GM23338 (cell line): ENCODE data around the gene GNA12. TPM values are rescaled to one million over a fixed set of nuclear protein-coding genes. Genes with fewer than 3 reads are reported as not detected.

ENCODE experiments used
- ATAC-seq: fragments of 200-7000 bp; cut with Tn5 transposase; 3 replicates; pipeline ENCODE4 v1.9.1; 2020
- DNase-seq: peaks from one replicate; pipeline ENCODE4 v3.0.0-alpha.2; 2015; ENCODE audit warnings: low spot score
- H2AFZ ChIP-seq: fragments of 200-600 bp; sonication (generic); 2 replicates; pipeline ENCODE4 v1.8.0; 2016; ENCODE audit warnings: antibody characterized with exemption, mild to moderate bottlenecking, moderate library complexity
- H3F3A ChIP-seq: fragments of 200-600 bp; sonication (generic); replicated peaks from 2 replicates; pipeline ENCODE4 v1.8.0; 2017; ENCODE audit warnings: antibody characterized with exemption, mixed run types, low read depth
- H3K27ac ChIP-seq: fragments of 200-600 bp; sonication (generic); 2 replicates; pipeline ENCODE4 v1.6.1; 2016; ENCODE audit warnings: low read depth
- H3K27me3 ChIP-seq: fragments of 200-600 bp; sonication (generic); 2 replicates; pipeline ENCODE4 v1.8.0; 2016; ENCODE audit warnings: mild to moderate bottlenecking, mixed run types, moderate library complexity; ENCODE audit not compliant: insufficient read depth
- H3K36me3 ChIP-seq: fragments of 200-600 bp; sonication (generic); 2 replicates; pipeline ENCODE4 v1.8.0; 2016; ENCODE audit warnings: mild to moderate bottlenecking; ENCODE audit not compliant: insufficient read depth
- H3K4me1 ChIP-seq: fragments of 200-600 bp; sonication (generic); 2 replicates; pipeline ENCODE4 v1.8.0; 2016; ENCODE audit warnings: mild to moderate bottlenecking, moderate library complexity; ENCODE audit not compliant: insufficient read depth
- H3K4me2 ChIP-seq: fragments of 200-600 bp; sonication (generic); 2 replicates; pipeline ENCODE4 v1.7.1; 2017; ENCODE audit warnings: mixed run types
- H3K4me3 ChIP-seq: fragments of 200-600 bp; sonication (generic); 2 replicates; pipeline ENCODE4 v1.6.1; 2016; ENCODE audit warnings: mixed run types
- H3K79me2 ChIP-seq: fragments of 200-600 bp; sonication (generic); replicated peaks from 2 replicates; pipeline ENCODE4 v1.8.0; 2017; ENCODE audit warnings: mild to moderate bottlenecking; ENCODE audit not compliant: insufficient read depth
- H3K9me2 ChIP-seq: fragments of 200-600 bp; sonication (generic); 2 replicates; pipeline ENCODE4 v1.8.0; 2017; ENCODE audit not compliant: insufficient read depth
- H4K20me1 ChIP-seq: fragments of 200-600 bp; sonication (generic); replicated peaks from 2 replicates; pipeline ENCODE4 v1.8.0; 2017; ENCODE audit warnings: mild to moderate bottlenecking; ENCODE audit not compliant: insufficient read depth
- H3K27ac Mint-ChIP-seq: 2 replicates; pipeline ENCODE4 v1.8.0; 2020; ENCODE audit warnings: inconsistent platforms, mild to moderate bottlenecking, moderate library complexity, mixed read lengths
- H3K27me3 Mint-ChIP-seq: 3 replicates; pipeline ENCODE4 v1.8.0; 2022; ENCODE audit warnings: low read depth, mild to moderate bottlenecking, moderate library complexity, mixed read lengths, inconsistent platforms; ENCODE audit not compliant: insufficient read depth, poor library complexity
- H3K36me3 Mint-ChIP-seq: 3 replicates; pipeline ENCODE4 v1.8.0; 2021; ENCODE audit warnings: low read depth, mild to moderate bottlenecking, inconsistent platforms, moderate library complexity, mixed read lengths
- H3K4me1 Mint-ChIP-seq: 3 replicates; pipeline ENCODE4 v1.8.0; 2020; ENCODE audit warnings: mild to moderate bottlenecking, inconsistent platforms, mixed read lengths
- H3K4me3 Mint-ChIP-seq: 3 replicates; pipeline ENCODE4 v1.8.0; 2021; ENCODE audit warnings: moderate library complexity, mild to moderate bottlenecking, inconsistent platforms, mixed read lengths
- H3K9me3 Mint-ChIP-seq: 3 replicates; pipeline ENCODE4 v1.8.0; 2020; ENCODE audit warnings: moderate library complexity, mild to moderate bottlenecking, inconsistent platforms, mixed read lengths
- CREB1 ChIP-seq: fragments of 250-450 bp; sonication (Bioruptor Pico); IDR thresholded peaks from 2 replicates; pipeline ENCODE4 v1.5.0; 2020; ENCODE audit warnings: low read depth, mild to moderate bottlenecking, moderate library complexity
- EZH2 ChIP-seq: fragments of 200-600 bp; sonication (generic); IDR thresholded peaks from one replicate; pipeline ENCODE4 v1.8.0; 2017; ENCODE audit warnings: antibody characterized with exemption, mild to moderate bottlenecking, low read depth; ENCODE audit not compliant: unreplicated experiment
- EZH2phosphoT487 ChIP-seq: fragments of 200-600 bp; sonication (generic); IDR thresholded peaks from one replicate; pipeline ENCODE4 v1.8.1; 2018; ENCODE audit warnings: antibody characterized with exemption; ENCODE audit not compliant: unreplicated experiment
- JUNB ChIP-seq: IDR thresholded peaks from one replicate; pipeline ENCODE4 v1.6.1; 2016; ENCODE audit warnings: antibody characterized with exemption; ENCODE audit not compliant: unreplicated experiment
- NANOG ChIP-seq: IDR thresholded peaks from 2 replicates; pipeline ENCODE4 v1.6.1; 2016; ENCODE audit warnings: antibody characterized with exemption, borderline replicate concordance
- POLR2AphosphoS5 ChIP-seq: IDR thresholded peaks from 2 replicates; pipeline ENCODE4 v1.6.1; 2016; ENCODE audit warnings: antibody characterized with exemption, low read depth
- STAT1 ChIP-seq: IDR thresholded peaks from one replicate; pipeline ENCODE4 v1.6.1; 2016; ENCODE audit warnings: antibody characterized with exemption; ENCODE audit not compliant: unreplicated experiment
- ZNF114 ChIP-seq: fragments of 250-450 bp; sonication (Bioruptor Pico); IDR thresholded peaks from 2 replicates; pipeline ENCODE4 v1.5.0; 2020; ENCODE audit warnings: mild to moderate bottlenecking, moderate library complexity
- ZNF331 ChIP-seq: fragments of 250-450 bp; sonication (Bioruptor Pico); IDR thresholded peaks from 2 replicates; pipeline ENCODE4 v1.5.0; 2020; ENCODE audit warnings: low read depth, mild to moderate bottlenecking, moderate library complexity
- polyA plus RNA-seq: library from polyadenylated mRNA; unstranded; fragments of >200 nt; fragmentation: Nextera tagmentation; extraction: Ambion mirVana; gene quantifications from 2 replicates; pipeline ENCODE4 v1.2.1, GENCODE V29; 2016
- total RNA-seq: library from RNA; depleted of rRNA; stranded (reverse); fragments of >200 nt; shearing (Covaris generic); gene quantifications from 2 replicates; pipeline ENCODE4 v1.2.3, GENCODE V29; 2014
- TF ChIP-seq, protein P1 (sequence below), 2 experiments: fragments of 200-600 bp in 1 of 2; sonication (generic) in 1 of 2; conservative IDR thresholded peaks; 2 replicates each; pipeline versions ENCODE4 v1.5.1 to v1.6.1; 2016 to 2017; ENCODE audit warnings: antibody characterized with exemption in 2 of 2, low read depth in 2 of 2, mild to moderate bottlenecking in 2 of 2, moderate library complexity in 1 of 2
- TF ChIP-seq, protein P2 (sequence below): IDR thresholded peaks from one replicate; pipeline ENCODE4 v1.6.1; 2018; ENCODE audit warnings: antibody characterized with exemption; ENCODE audit not compliant: unreplicated experiment
- TF ChIP-seq, protein P3 (sequence below): IDR thresholded peaks from 2 replicates; pipeline ENCODE4 v1.6.1; 2016; ENCODE audit warnings: antibody characterized with exemption
- TF ChIP-seq, protein P4 (sequence below): fragments of 250-450 bp; sonication (Bioruptor Pico); IDR thresholded peaks from 2 replicates; pipeline ENCODE4 v1.5.0; 2020; ENCODE audit warnings: mild to moderate bottlenecking, moderate library complexity

GNA12 gene
- total and polyA plus RNA-seq, 2 experiments from 2014 or later: 24.0 to 87.7 TPM

DNA sequence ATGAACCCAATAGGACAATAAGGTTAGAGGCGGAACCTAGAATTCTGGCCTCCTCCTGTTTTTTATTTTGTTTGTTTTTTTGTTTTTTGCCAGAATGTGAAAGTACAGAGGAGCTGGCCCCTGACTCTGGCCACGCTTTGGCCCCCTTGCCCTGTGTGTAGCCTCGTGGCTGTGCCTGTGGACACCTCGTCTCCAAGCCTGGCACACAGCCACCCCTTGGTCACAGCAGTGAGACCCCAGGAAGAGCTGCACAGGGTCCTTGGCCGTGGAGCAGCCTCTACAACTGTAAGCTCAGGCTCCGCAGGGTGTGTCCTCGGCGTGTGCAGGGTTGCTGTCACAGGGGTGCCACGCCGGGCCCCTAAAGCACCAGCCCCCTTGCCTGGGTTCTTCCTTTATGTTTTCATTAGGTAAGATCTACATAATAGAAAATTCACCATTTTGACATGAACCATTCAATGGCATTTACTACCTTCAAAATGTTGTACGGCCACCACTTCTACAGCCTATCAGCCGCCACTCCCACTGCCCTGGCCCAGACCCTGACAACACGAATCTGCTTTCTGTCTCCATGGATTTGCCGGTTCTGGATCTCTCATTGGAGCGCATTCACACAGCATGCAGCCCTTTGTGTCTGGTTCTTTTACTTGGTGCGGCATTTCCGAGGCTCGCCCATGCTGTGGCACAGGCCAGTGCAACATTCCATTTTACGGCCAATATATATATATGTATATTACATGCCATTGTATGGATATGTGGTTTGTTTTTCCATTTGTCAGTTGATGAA lies 105.2 kb downstream of the GNA12 start:
- Mint-ChIP-seq H3K36me3 (peaks cover 27% of the 10 kb centered on the region), H3K27me3 (peaks cover 12% of the 10 kb centered on the region), H3K9me3 (peaks cover 19% of the 10 kb centered on the region), H3K4me3 (no peak overlapping the region), H3K4me1 (peaks cover 24% of the 10 kb centered on the region), H3K27ac (no peak overlapping the region)
- H3K36me3 ChIP-seq: no peaks in the 10 kb centered on the region; the same call in 1 of the 2 replicates
- no peaks in the 10 kb centered on the region for H3K27me3 ChIP-seq
- H4K20me1 ChIP-seq: peaks cover 22% of the 10 kb centered on the region
- TF ChIP-seq STAT1 (no peak), JUNB (no peak), ZNF114 (CRISPR knock-in tag) (no peak), CREB1 (CRISPR knock-in tag) (no peak), EZH2 (no peak), POLR2AphosphoS5 (no peak), ZNF331 (CRISPR knock-in tag) (no peak), NANOG (no peak), EZH2phosphoT487 (no peak)
- TF ChIP-seq, protein P1, sequence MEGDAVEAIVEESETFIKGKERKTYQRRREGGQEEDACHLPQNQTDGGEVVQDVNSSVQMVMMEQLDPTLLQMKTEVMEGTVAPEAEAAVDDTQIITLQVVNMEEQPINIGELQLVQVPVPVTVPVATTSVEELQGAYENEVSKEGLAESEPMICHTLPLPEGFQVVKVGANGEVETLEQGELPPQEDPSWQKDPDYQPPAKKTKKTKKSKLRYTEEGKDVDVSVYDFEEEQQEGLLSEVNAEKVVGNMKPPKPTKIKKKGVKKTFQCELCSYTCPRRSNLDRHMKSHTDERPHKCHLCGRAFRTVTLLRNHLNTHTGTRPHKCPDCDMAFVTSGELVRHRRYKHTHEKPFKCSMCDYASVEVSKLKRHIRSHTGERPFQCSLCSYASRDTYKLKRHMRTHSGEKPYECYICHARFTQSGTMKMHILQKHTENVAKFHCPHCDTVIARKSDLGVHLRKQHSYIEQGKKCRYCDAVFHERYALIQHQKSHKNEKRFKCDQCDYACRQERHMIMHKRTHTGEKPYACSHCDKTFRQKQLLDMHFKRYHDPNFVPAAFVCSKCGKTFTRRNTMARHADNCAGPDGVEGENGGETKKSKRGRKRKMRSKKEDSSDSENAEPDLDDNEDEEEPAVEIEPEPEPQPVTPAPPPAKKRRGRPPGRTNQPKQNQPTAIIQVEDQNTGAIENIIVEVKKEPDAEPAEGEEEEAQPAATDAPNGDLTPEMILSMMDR (conservative IDR thresholded peaks at IDR 0.05; ENCODE audit: low read depth in 2 of 2): no peak
- TF ChIP-seq, protein P2, sequence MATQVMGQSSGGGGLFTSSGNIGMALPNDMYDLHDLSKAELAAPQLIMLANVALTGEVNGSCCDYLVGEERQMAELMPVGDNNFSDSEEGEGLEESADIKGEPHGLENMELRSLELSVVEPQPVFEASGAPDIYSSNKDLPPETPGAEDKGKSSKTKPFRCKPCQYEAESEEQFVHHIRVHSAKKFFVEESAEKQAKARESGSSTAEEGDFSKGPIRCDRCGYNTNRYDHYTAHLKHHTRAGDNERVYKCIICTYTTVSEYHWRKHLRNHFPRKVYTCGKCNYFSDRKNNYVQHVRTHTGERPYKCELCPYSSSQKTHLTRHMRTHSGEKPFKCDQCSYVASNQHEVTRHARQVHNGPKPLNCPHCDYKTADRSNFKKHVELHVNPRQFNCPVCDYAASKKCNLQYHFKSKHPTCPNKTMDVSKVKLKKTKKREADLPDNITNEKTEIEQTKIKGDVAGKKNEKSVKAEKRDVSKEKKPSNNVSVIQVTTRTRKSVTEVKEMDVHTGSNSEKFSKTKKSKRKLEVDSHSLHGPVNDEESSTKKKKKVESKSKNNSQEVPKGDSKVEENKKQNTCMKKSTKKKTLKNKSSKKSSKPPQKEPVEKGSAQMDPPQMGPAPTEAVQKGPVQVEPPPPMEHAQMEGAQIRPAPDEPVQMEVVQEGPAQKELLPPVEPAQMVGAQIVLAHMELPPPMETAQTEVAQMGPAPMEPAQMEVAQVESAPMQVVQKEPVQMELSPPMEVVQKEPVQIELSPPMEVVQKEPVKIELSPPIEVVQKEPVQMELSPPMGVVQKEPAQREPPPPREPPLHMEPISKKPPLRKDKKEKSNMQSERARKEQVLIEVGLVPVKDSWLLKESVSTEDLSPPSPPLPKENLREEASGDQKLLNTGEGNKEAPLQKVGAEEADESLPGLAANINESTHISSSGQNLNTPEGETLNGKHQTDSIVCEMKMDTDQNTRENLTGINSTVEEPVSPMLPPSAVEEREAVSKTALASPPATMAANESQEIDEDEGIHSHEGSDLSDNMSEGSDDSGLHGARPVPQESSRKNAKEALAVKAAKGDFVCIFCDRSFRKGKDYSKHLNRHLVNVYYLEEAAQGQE: no peak
- TF ChIP-seq, protein P3, sequence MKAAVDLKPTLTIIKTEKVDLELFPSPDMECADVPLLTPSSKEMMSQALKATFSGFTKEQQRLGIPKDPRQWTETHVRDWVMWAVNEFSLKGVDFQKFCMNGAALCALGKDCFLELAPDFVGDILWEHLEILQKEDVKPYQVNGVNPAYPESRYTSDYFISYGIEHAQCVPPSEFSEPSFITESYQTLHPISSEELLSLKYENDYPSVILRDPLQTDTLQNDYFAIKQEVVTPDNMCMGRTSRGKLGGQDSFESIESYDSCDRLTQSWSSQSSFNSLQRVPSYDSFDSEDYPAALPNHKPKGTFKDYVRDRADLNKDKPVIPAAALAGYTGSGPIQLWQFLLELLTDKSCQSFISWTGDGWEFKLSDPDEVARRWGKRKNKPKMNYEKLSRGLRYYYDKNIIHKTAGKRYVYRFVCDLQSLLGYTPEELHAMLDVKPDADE: no peak
- TF ChIP-seq, protein P4, sequence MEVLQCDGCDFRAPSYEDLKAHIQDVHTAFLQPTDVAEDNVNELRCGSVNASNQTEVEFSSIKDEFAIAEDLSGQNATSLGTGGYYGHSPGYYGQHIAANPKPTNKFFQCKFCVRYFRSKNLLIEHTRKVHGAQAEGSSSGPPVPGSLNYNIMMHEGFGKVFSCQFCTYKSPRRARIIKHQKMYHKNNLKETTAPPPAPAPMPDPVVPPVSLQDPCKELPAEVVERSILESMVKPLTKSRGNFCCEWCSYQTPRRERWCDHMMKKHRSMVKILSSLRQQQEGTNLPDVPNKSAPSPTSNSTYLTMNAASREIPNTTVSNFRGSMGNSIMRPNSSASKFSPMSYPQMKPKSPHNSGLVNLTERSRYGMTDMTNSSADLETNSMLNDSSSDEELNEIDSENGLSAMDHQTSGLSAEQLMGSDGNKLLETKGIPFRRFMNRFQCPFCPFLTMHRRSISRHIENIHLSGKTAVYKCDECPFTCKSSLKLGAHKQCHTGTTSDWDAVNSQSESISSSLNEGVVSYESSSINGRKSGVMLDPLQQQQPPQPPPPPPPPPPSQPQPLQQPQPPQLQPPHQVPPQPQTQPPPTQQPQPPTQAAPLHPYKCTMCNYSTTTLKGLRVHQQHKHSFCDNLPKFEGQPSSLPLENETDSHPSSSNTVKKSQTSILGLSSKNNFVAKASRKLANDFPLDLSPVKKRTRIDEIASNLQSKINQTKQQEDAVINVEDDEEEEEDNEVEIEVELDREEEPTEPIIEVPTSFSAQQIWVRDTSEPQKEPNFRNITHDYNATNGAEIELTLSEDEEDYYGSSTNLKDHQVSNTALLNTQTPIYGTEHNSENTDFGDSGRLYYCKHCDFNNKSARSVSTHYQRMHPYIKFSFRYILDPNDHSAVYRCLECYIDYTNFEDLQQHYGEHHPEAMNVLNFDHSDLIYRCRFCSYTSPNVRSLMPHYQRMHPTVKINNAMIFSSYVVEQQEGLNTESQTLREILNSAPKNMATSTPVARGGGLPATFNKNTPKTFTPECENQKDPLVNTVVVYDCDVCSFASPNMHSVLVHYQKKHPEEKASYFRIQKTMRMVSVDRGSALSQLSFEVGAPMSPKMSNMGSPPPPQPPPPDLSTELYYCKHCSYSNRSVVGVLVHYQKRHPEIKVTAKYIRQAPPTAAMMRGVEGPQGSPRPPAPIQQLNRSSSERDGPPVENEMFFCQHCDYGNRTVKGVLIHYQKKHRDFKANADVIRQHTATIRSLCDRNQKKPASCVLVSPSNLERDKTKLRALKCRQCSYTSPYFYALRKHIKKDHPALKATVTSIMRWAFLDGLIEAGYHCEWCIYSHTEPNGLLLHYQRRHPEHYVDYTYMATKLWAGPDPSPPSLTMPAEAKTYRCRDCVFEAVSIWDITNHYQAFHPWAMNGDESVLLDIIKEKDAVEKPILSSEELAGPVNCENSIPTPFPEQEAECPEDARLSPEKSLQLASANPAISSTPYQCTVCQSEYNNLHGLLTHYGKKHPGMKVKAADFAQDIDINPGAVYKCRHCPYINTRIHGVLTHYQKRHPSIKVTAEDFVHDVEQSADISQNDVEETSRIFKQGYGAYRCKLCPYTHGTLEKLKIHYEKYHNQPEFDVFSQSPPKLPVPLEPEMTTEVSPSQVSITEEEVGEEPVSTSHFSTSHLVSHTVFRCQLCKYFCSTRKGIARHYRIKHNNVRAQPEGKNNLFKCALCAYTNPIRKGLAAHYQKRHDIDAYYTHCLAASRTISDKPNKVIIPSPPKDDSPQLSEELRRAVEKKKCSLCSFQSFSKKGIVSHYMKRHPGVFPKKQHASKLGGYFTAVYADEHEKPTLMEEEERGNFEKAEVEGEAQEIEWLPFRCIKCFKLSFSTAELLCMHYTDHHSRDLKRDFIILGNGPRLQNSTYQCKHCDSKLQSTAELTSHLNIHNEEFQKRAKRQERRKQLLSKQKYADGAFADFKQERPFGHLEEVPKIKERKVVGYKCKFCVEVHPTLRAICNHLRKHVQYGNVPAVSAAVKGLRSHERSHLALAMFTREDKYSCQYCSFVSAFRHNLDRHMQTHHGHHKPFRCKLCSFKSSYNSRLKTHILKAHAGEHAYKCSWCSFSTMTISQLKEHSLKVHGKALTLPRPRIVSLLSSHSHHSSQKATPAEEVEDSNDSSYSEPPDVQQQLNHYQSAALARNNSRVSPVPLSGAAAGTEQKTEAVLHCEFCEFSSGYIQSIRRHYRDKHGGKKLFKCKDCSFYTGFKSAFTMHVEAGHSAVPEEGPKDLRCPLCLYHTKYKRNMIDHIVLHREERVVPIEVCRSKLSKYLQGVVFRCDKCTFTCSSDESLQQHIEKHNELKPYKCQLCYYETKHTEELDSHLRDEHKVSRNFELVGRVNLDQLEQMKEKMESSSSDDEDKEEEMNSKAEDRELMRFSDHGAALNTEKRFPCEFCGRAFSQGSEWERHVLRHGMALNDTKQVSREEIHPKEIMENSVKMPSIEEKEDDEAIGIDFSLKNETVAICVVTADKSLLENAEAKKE (CRISPR knock-in tag): no peak
- H3K4me1 ChIP-seq: no peaks in the 10 kb centered on the region; the same call in 1 of the 2 replicates
- no peak overlapping the region for H3K4me3 ChIP-seq
- H2AFZ ChIP-seq: no peak overlapping the region
- H3F3A ChIP-seq: no peaks in the 10 kb centered on the region
- H3K9me2 ChIP-seq: no peaks in the 10 kb centered on the region
- no peak for DNase-seq
- no peak overlapping the region for H3K4me2 ChIP-seq
- no peak overlapping the region for H3K27ac ChIP-seq
- H3K79me2 ChIP-seq: peaks cover 88% of the 10 kb centered on the region
- ATAC-seq: no peak
